ENCODE results near the gene INTS3.

INTS3 gene, protein sequence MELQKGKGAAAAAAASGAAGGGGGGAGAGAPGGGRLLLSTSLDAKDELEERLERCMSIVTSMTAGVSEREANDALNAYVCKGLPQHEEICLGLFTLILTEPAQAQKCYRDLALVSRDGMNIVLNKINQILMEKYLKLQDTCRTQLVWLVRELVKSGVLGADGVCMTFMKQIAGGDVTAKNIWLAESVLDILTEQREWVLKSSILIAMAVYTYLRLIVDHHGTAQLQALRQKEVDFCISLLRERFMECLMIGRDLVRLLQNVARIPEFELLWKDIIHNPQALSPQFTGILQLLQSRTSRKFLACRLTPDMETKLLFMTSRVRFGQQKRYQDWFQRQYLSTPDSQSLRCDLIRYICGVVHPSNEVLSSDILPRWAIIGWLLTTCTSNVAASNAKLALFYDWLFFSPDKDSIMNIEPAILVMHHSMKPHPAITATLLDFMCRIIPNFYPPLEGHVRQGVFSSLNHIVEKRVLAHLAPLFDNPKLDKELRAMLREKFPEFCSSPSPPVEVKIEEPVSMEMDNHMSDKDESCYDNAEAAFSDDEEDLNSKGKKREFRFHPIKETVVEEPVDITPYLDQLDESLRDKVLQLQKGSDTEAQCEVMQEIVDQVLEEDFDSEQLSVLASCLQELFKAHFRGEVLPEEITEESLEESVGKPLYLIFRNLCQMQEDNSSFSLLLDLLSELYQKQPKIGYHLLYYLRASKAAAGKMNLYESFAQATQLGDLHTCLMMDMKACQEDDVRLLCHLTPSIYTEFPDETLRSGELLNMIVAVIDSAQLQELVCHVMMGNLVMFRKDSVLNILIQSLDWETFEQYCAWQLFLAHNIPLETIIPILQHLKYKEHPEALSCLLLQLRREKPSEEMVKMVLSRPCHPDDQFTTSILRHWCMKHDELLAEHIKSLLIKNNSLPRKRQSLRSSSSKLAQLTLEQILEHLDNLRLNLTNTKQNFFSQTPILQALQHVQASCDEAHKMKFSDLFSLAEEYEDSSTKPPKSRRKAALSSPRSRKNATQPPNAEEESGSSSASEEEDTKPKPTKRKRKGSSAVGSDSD

DNA sequence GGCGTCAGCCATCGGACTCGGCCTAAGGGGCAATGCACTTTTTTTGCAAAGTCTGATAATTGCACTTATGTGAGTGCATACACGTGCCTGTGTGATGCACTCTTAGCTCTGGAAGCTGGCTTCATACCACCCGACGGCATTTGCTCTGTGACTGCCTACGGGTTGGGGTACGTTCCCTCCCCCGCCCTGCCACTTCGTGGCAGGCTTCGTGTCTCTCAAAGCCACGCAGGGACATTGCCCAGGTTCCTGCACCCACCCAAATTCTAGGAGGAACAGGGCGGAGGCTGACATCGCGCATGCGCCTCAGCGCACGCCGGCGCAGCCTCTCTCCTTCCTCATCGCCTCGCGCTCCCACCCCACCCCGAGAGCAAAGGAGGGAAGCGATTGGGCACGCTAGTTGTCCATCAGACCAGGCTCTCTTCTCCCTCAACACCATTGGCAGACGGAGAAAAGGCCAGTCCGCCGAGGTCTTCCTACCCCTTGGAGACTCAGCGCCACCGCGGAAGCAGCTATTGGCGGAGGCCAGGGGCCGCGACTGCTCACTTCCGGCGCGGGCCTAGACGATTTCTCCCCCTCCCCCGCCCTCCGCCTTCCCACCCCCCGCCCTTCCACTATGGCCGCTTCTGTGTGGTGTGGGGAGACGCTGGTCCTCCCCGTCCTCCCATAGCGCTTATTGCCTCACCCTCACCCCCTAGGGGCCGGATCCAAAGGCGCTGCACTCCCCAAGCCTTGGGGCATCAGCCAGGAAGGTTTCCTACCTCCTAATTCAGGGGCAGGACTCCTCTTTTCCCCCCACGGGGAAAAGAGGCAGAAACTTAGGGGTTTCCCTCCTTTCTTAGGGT lies at the start of gene INTS3:
Gene INTS3, plus strand, starts transcription at position 588 of the 842 bp plus-strand sequence. CDS start 585 bp downstream, outside the sequence.
- peak within 1 kb of the TSS; percentile 98 for H3K4me3 ChIP-seq (ENCODE audit: low read depth, low read length)

DNA sequence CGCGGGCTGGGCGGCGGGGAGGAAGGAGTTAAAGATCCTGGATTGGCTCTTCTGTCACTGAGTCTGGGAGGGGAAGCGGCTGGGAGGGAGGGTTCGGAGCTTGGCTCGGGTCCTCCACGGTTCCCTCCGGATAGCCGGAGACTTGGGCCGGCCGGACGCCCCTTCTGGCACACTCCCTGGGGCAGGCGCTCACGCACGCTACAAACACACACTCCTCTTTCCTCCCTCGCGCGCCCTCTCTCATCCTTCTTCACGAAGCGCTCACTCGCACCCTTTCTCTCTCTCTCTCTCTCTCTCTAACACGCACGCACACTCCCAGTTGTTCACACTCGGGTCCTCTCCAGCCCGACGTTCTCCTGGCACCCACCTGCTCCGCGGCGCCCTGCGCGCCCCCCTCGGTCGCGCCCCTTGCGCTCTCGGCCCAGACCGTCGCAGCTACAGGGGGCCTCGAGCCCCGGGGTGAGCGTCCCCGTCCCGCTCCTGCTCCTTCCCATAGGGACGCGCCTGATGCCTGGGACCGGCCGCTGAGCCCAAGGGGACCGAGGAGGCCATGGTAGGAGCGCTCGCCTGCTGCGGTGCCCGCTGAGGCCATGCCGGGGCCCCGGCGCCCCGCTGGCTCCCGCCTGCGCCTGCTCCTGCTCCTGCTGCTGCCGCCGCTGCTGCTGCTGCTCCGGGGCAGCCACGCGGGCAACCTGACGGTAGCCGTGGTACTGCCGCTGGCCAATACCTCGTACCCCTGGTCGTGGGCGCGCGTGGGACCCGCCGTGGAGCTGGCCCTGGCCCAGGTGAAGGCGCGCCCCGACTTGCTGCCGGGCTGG lies 49.1 kb upstream of the INTS3 start, which contains the start of gene NPR1:
Gene NPR1, plus strand, starts transcription at position 170 of the 818 bp plus-strand sequence. Its CDS starts 421 bp downstream, at position 591.
- H3K4me3 ChIP-seq (ENCODE audit: low read depth, low read length), result peak within 1 kb of the TSS; percentile 42
- TF ChIP-seq, protein P1, sequence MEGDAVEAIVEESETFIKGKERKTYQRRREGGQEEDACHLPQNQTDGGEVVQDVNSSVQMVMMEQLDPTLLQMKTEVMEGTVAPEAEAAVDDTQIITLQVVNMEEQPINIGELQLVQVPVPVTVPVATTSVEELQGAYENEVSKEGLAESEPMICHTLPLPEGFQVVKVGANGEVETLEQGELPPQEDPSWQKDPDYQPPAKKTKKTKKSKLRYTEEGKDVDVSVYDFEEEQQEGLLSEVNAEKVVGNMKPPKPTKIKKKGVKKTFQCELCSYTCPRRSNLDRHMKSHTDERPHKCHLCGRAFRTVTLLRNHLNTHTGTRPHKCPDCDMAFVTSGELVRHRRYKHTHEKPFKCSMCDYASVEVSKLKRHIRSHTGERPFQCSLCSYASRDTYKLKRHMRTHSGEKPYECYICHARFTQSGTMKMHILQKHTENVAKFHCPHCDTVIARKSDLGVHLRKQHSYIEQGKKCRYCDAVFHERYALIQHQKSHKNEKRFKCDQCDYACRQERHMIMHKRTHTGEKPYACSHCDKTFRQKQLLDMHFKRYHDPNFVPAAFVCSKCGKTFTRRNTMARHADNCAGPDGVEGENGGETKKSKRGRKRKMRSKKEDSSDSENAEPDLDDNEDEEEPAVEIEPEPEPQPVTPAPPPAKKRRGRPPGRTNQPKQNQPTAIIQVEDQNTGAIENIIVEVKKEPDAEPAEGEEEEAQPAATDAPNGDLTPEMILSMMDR (IDR thresholded peaks at IDR 0.05; ENCODE audit: low read depth, low read length), result no peak

More for the DNA sequence above, at the start of gene INTS3:
- TF ChIP-seq, protein P1 (IDR thresholded peaks at IDR 0.05; ENCODE audit: low read depth, low read length), result no peak

DNA sequence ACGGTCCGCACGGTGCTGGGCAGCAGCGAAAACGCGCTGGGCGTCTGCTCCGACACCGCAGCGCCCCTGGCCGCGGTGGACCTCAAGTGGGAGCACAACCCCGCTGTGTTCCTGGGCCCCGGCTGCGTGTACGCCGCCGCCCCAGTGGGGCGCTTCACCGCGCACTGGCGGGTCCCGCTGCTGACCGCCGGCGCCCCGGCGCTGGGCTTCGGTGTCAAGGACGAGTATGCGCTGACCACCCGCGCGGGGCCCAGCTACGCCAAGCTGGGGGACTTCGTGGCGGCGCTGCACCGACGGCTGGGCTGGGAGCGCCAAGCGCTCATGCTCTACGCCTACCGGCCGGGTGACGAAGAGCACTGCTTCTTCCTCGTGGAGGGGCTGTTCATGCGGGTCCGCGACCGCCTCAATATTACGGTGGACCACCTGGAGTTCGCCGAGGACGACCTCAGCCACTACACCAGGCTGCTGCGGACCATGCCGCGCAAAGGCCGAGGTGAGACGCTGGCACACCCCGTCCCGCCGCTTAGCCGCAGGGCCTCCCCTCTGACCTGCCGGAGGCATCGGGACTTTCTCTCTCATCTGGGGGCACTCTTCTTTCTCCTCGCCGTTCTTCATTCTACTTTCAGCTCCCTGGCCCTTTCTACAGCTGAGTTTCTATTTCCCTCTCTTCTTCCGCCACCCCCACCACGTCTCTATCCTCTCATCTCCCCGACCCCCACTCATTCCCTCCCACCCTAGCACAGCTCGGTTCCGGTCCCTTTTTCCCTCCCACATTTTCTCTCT lies 48.3 kb upstream of the INTS3 start:
- TF ChIP-seq, protein P1 (IDR thresholded peaks at IDR 0.05; ENCODE audit: low read depth, low read length), result no peak
- peak overlapping the region; percentile 42 for H3K4me3 ChIP-seq (ENCODE audit: low read depth, low read length)

DNA sequence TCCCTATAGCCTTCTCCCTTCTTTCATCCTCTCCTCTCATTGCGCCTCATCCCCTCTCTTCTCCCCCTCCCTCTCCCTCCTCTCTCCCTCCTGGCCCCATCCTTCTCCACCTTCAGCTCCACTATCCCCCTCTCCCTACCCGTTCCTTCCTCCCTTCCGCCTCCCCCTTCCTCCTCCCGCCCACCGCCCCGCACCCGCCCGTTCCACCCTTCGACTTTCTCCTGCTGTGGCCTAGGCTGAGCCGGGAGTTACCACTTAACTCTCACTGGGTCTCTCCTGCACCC lies 47.8 kb upstream of the INTS3 start:
- TF ChIP-seq, protein P1 (IDR thresholded peaks at IDR 0.05; ENCODE audit: low read depth, low read length), result no peak
- no peak overlapping the region for H3K4me3 ChIP-seq (ENCODE audit: low read depth, low read length)

DNA sequence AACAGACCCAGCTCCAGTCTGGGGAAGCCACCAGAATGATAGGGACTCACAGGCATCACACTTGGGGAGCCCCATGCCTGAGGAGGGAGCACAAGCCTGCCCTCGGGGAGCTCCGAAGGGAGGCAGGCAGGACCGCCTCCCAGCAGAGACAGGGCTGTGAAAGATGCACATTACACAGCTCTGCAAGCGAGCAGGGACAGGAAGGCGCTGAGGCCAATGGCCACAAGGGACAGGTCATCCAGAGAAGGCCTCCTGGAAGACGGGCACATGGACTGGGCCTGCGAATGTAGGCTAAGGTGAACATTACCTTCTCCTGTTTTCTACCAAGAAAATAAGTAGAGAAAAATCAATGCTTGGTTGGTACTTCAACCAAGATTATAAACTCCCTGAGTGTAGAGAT lies 45.1 kb upstream of the INTS3 start:
- TF ChIP-seq, protein P1 (IDR thresholded peaks at IDR 0.05; ENCODE audit: low read depth, low read length), result no peak
- no peak overlapping the region for H3K4me3 ChIP-seq (ENCODE audit: low read depth, low read length)
